Endodermal cell (in vitro differentiated cells): ENCODE measurements around the gene TARBP1. TPM values are rescaled to one million over a fixed set of nuclear protein-coding genes. Genes with fewer than 3 reads are reported as not detected.

Source experiments
- DNase-seq: peaks from one replicate; pipeline ENCODE4 v3.0.0-alpha.2; 2017
- H3K27ac ChIP-seq: 2 replicates; pipeline ENCODE4 v1.5.1; 2013; ENCODE audit warnings: mild to moderate bottlenecking, low read depth, low read length, moderate library complexity
- H3K27me3 ChIP-seq: 2 replicates; pipeline ENCODE4 v1.6.1; 2013; ENCODE audit warnings: mild to moderate bottlenecking, low read length, moderate library complexity; ENCODE audit not compliant: insufficient read depth, control insufficient read depth, poor library complexity, severe bottlenecking
- H3K36me3 ChIP-seq: 2 replicates; pipeline ENCODE4 v1.7.0; 2013; ENCODE audit warnings: mild to moderate bottlenecking, low read length, moderate library complexity; ENCODE audit not compliant: control insufficient read depth, insufficient read depth
- H3K4me1 ChIP-seq: one replicate; pipeline ENCODE4 v1.7.0; 2013; ENCODE audit warnings: low read length; ENCODE audit not compliant: control insufficient read depth, insufficient read depth
- H3K4me3 ChIP-seq: 2 replicates; pipeline ENCODE4 v1.5.1; 2013; ENCODE audit warnings: mild to moderate bottlenecking, low read length, moderate library complexity
- H3K9ac ChIP-seq: 2 replicates; pipeline ENCODE4 v1.6.1; 2013; ENCODE audit warnings: mild to moderate bottlenecking, low read length, moderate library complexity; ENCODE audit not compliant: poor library complexity, severe bottlenecking; ENCODE audit errors: extremely low read depth
- H3K9me3 ChIP-seq: 2 replicates; pipeline ENCODE4 v1.6.1; 2013; ENCODE audit warnings: mild to moderate bottlenecking, low read length, moderate library complexity; ENCODE audit not compliant: control insufficient read depth
- H3K27ac Mint-ChIP-seq: 2 replicates; pipeline ENCODE4 v1.8.0; 2020; ENCODE audit warnings: mixed read lengths
- H3K27me3 Mint-ChIP-seq: 2 replicates; pipeline ENCODE4 v1.8.0; 2021; ENCODE audit warnings: mild to moderate bottlenecking, mixed read lengths; ENCODE audit not compliant: insufficient read depth
- H3K36me3 Mint-ChIP-seq: 2 replicates; pipeline ENCODE4 v1.8.0; 2020; ENCODE audit warnings: low read depth, mixed read lengths
- H3K4me1 Mint-ChIP-seq: 2 replicates; pipeline ENCODE4 v1.8.0; 2020; ENCODE audit warnings: mixed read lengths
- H3K4me3 Mint-ChIP-seq: 2 replicates; pipeline ENCODE4 v1.8.0; 2020; ENCODE audit warnings: mild to moderate bottlenecking, moderate library complexity, mixed read lengths
- H3K9me3 Mint-ChIP-seq: 2 replicates; pipeline ENCODE4 v1.8.0; 2020; ENCODE audit warnings: mild to moderate bottlenecking, mixed read lengths
- WGBS, 2 experiments: methylation state at CpG; one replicate each; pipeline versions ENCODE4 v1.1.5 to v1.1.7; 2013; ENCODE audit warnings: missing lambda C conversion rate in 2 of 2, mixed read lengths in 1 of 2; ENCODE audit not compliant: insufficient coverage in 1 of 2, insufficient read length in 1 of 2; 5-methylcytosine and 5-hydroxymethylcytosine counted together
- total RNA-seq, 2 donors: library from RNA; stranded (reverse); fragmentation: NEBNext Ultra II Directional in 1 of 2; extraction: Animal tissue kit (Norgen Biotek cat#: 25700) in 1 of 2; gene quantifications; 2 replicates in 1 of 2; 3 replicates in 1 of 2; pipeline ENCODE4 v1.2.1, GENCODE V29; 2021
- TF ChIP-seq, protein P1 (sequence below): fragments of 200-600 bp; sonication (generic); conservative IDR thresholded peaks from 2 replicates; pipeline ENCODE4 v1.5.0; 2021; ENCODE audit warnings: antibody characterized with exemption, mild to moderate bottlenecking

The TARBP1 gene
- total RNA-seq, 2 donors from 2014 or later, result 45.3 to 62.4 TPM

DNA sequence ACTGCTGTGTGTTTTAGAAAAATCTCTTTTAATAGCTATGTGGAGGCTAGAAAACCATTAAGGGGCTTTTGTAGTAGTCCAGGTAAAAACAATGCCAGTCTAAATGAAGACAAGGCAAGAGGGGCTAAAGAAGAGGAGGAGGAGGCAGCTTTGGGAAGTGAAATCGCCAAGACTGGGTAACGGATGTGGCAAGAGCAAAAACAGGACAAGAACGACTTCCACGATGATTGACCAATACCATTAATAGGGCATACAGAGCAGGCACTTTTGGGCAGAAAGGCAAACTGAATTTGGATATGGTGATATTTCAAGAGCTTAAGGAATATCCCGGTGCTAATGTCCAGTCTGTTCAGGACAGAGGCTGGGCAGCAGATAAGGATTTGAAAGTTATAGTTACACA, 83.7 kb downstream of the TARBP1 start:
- TF ChIP-seq, protein P1, sequence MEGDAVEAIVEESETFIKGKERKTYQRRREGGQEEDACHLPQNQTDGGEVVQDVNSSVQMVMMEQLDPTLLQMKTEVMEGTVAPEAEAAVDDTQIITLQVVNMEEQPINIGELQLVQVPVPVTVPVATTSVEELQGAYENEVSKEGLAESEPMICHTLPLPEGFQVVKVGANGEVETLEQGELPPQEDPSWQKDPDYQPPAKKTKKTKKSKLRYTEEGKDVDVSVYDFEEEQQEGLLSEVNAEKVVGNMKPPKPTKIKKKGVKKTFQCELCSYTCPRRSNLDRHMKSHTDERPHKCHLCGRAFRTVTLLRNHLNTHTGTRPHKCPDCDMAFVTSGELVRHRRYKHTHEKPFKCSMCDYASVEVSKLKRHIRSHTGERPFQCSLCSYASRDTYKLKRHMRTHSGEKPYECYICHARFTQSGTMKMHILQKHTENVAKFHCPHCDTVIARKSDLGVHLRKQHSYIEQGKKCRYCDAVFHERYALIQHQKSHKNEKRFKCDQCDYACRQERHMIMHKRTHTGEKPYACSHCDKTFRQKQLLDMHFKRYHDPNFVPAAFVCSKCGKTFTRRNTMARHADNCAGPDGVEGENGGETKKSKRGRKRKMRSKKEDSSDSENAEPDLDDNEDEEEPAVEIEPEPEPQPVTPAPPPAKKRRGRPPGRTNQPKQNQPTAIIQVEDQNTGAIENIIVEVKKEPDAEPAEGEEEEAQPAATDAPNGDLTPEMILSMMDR, result no peak
- no peak overlapping the region for H3K27ac ChIP-seq
- no peak overlapping the region for H3K27ac Mint-ChIP-seq
- H3K9me3 ChIP-seq, result no peaks in the 10 kb centered on the region
- H3K9me3 Mint-ChIP-seq, result peaks cover 4% of the 10 kb centered on the region
- no peak overlapping the region for H3K4me3 ChIP-seq
- H3K9ac ChIP-seq, result no peak overlapping the region
- H3K27me3 Mint-ChIP-seq, result no peaks in the 10 kb centered on the region
- H3K27me3 ChIP-seq, result no peaks in the 10 kb centered on the region
- H3K4me1 ChIP-seq, result no peaks in the 10 kb centered on the region
- WGBS, 2 experiments, result 95 to 96% methylated on average over 4 to 5 of the region's 5 CpGs
- H3K4me3 Mint-ChIP-seq, result no peak overlapping the region
- peaks cover 17% of the 10 kb centered on the region for H3K36me3 ChIP-seq
- no peaks in the 10 kb centered on the region for H3K4me1 Mint-ChIP-seq
- DNase-seq, result no peak
- H3K36me3 Mint-ChIP-seq, result peaks cover 41% of the 10 kb centered on the region

GRCh38 chr1:234393190-234393589, 85.8 kb downstream of the TARBP1 start:
- TF ChIP-seq, protein P1, result no peak
- DNase-seq, result no peak
- H3K36me3 ChIP-seq, result peaks cover 13% of the 10 kb centered on the region
- Mint-ChIP-seq H3K36me3 (peaks cover 41% of the 10 kb centered on the region), H3K27me3 (no peaks in the 10 kb centered on the region), H3K4me3 (no peak overlapping the region), H3K9me3 (peaks cover 4% of the 10 kb centered on the region), H3K27ac (no peak overlapping the region), H3K4me1 (no peaks in the 10 kb centered on the region)
- 86 to 96% methylated on average over 4 to 6 of the region's 6 CpGs for WGBS, 2 experiments
- no peaks in the 10 kb centered on the region for H3K9me3 ChIP-seq
- H3K27ac ChIP-seq, result no peak overlapping the region
- no peak overlapping the region for H3K9ac ChIP-seq
- no peak overlapping the region for H3K4me3 ChIP-seq
- no peaks in the 10 kb centered on the region for H3K27me3 ChIP-seq
- no peaks in the 10 kb centered on the region for H3K4me1 ChIP-seq

- Mint-ChIP-seq H3K4me3 (no peak overlapping the region), H3K9me3 (no peaks in the 10 kb centered on the region), H3K27me3 (no peaks in the 10 kb centered on the region), H3K27ac (no peak overlapping the region), H3K36me3 (peaks cover 27% of the 10 kb centered on the region), H3K4me1 (no peaks in the 10 kb centered on the region)
- WGBS, 2 experiments, result 83 to 85% methylated on average over 6 of the region's 6 CpGs
- no peaks in the 10 kb centered on the region for H3K27me3 ChIP-seq
- H3K9ac ChIP-seq, result no peak overlapping the region
- no peaks in the 10 kb centered on the region for H3K4me1 ChIP-seq
- no peaks in the 10 kb centered on the region for H3K9me3 ChIP-seq
- TF ChIP-seq, protein P1, result no peak
- H3K4me3 ChIP-seq, result no peak overlapping the region
- no peak overlapping the region for H3K27ac ChIP-seq
- H3K36me3 ChIP-seq, result peaks cover 33% of the 10 kb centered on the region
- no peak for DNase-seq
Measured at GRCh38 chr1:234388094-234388493, 90.9 kb downstream of the TARBP1 start.
